WI38 (cell line): ENCODE results near the gene BAD.

Experiments
- H3K4me3 ChIP-seq: 2 replicates; pipeline ENCODE4 v1.5.1; 2011; ENCODE audit warnings: low read depth, mild to moderate bottlenecking, control low read depth, low read length
- CTCF ChIP-seq: IDR thresholded peaks from 2 replicates; pipeline ENCODE4 v1.5.1; 2012; ENCODE audit warnings: low read depth, mild to moderate bottlenecking, control low read depth, low read length

Gene BAD

GRCh38 chr11:64255135-64256128 lies 29.0 kb downstream of the BAD start:
- no peak overlapping the region for H3K4me3 ChIP-seq
- no peak for TF ChIP-seq CTCF

GRCh38 chr11:64254326-64254725 lies 30.1 kb downstream of the BAD start:
- no peak for TF ChIP-seq CTCF
- H3K4me3 ChIP-seq: no peak overlapping the region

- no peak for TF ChIP-seq CTCF
- no peak overlapping the region for H3K4me3 ChIP-seq
Observed at GRCh38 chr11:64253481-64253880, 31.0 kb downstream of the BAD start.

GRCh38 chr11:64253043-64253442 lies 31.4 kb downstream of the BAD start:
- no peak for TF ChIP-seq CTCF
- H3K4me3 ChIP-seq: peak overlapping the region; percentile 87

- peak overlapping the region; percentile 87 for H3K4me3 ChIP-seq
Observed at GRCh38 chr11:64252003-64252872, 32.2 kb downstream of the BAD start.

GRCh38 chr11:64251753-64252002 lies 32.8 kb downstream of the BAD start:
- no peak for TF ChIP-seq CTCF
- peak overlapping the region; percentile 87 for H3K4me3 ChIP-seq

More at GRCh38 chr11:64252003-64252872, 32.2 kb downstream of the BAD start:
- TF ChIP-seq CTCF: peak; percentile 54
